ENCODE measurements around the gene TRMT11.
"Not testable (repeated sequence)": the region's sequence is repeated elsewhere in the genome, so short reads cannot be mapped to it uniquely, and the experiment has no call there.

The TRMT11 gene

GRCh38 chr6:125956506-125957390 lies 29.6 kb upstream of the TRMT11 start, which contains the start of gene HINT3:
HINT3 (plus strand) TSS chr6:125956770; CDS start chr6:125956978, 208 bp downstream.
- DNase-seq (ENCODE audit: low read depth in 2 of 2): peak; percentile 96 to 97

- DNase-seq (ENCODE audit: low read depth in 2 of 2): no peak
Observed at GRCh38 chr6:125957391-125957693, 29.0 kb upstream of the TRMT11 start.

GRCh38 chr6:125957845-125958244 lies 28.5 kb upstream of the TRMT11 start:
- no peak for DNase-seq (ENCODE audit: low read depth in 2 of 2)

GRCh38 chr6:125959041-125959440 lies 27.3 kb upstream of the TRMT11 start:
- no peak for DNase-seq (ENCODE audit: low read depth in 2 of 2)

- no peak for DNase-seq (ENCODE audit: low read depth in 2 of 2)
Observed at GRCh38 chr6:125961117-125961516, 25.2 kb upstream of the TRMT11 start.

GRCh38 chr6:125962900-125963497 lies 23.3 kb upstream of the TRMT11 start:
- no peak for DNase-seq (ENCODE audit: low read depth in 2 of 2)

GRCh38 chr6:125963817-125964216 lies 22.5 kb upstream of the TRMT11 start:
- no peak for DNase-seq (ENCODE audit: low read depth in 2 of 2)

- DNase-seq (ENCODE audit: low read depth in 2 of 2): no peak
Observed at GRCh38 chr6:125966569-125966968, 19.8 kb upstream of the TRMT11 start.

- DNase-seq (ENCODE audit: low read depth in 2 of 2): no peak
Observed at GRCh38 chr6:125968493-125968892, 17.8 kb upstream of the TRMT11 start.

GRCh38 chr6:125970760-125971159 lies 15.6 kb upstream of the TRMT11 start:
- DNase-seq (ENCODE audit: low read depth in 2 of 2): no peak

GRCh38 chr6:125972478-125972877 lies 13.9 kb upstream of the TRMT11 start:
- DNase-seq (ENCODE audit: low read depth in 2 of 2): not testable (repeated sequence)

GRCh38 chr6:125974214-125974866 lies 12.0 kb upstream of the TRMT11 start:
- no peak for DNase-seq (ENCODE audit: low read depth in 2 of 2)

GRCh38 chr6:125979101-125979500 lies 7.2 kb upstream of the TRMT11 start:
- no peak for DNase-seq (ENCODE audit: low read depth in 2 of 2)

GRCh38 chr6:125981571-125982185 lies 4.7 kb upstream of the TRMT11 start:
- no peak for DNase-seq (ENCODE audit: low read depth in 2 of 2)

GRCh38 chr6:125983246-125983945 lies 2.9 kb upstream of the TRMT11 start:
- DNase-seq (ENCODE audit: low read depth in 2 of 2): no peak

- no peak for DNase-seq (ENCODE audit: low read depth in 2 of 2)
Observed at GRCh38 chr6:125984311-125984710, 2.0 kb upstream of the TRMT11 start.

- no peak for DNase-seq (ENCODE audit: low read depth in 2 of 2)
Observed at GRCh38 chr6:125985522-125985921, 818 bp upstream of the TRMT11 start.

GRCh38 chr6:125985979-125986300 lies 400 bp upstream of the TRMT11 start:
- no peak for DNase-seq (ENCODE audit: low read depth in 2 of 2)

GRCh38 chr6:125987026-125987617 lies 782 bp downstream of the TRMT11 start:
- no peak for DNase-seq (ENCODE audit: low read depth in 2 of 2)

- no peak for DNase-seq (ENCODE audit: low read depth in 2 of 2)
Observed at GRCh38 chr6:125988280-125988679, 1.9 kb downstream of the TRMT11 start.

- DNase-seq (ENCODE audit: low read depth in 2 of 2): no peak
Observed at GRCh38 chr6:125989631-125990030, 3.3 kb downstream of the TRMT11 start.

- DNase-seq (ENCODE audit: low read depth in 2 of 2): no peak
Observed at GRCh38 chr6:125991653-125992052, 5.3 kb downstream of the TRMT11 start.

All from stimulated activated CD8-positive, alpha-beta memory T cell treated with anti-CD3 and anti-CD28 coated beads, Interleukin-2, amount 100 ng/mL, for 1 hour (primary cell).